Colon (tissue), 2 donors: ENCODE results near the gene OR7A10.
"Not testable (repeated sequence)": the region's sequence is repeated elsewhere in the genome, so short reads cannot be mapped to it uniquely, and the experiment has no call there.

ENCODE experiments used
- FAIRE-seq: peaks from 2 replicates; lab custom pipeline; 2012; peaks lifted over from hg19 to GRCh38; lab: Jason Lieb, UNC
- donor health status: control.
- donor health status: control.

The OR7A10 gene

DNA sequence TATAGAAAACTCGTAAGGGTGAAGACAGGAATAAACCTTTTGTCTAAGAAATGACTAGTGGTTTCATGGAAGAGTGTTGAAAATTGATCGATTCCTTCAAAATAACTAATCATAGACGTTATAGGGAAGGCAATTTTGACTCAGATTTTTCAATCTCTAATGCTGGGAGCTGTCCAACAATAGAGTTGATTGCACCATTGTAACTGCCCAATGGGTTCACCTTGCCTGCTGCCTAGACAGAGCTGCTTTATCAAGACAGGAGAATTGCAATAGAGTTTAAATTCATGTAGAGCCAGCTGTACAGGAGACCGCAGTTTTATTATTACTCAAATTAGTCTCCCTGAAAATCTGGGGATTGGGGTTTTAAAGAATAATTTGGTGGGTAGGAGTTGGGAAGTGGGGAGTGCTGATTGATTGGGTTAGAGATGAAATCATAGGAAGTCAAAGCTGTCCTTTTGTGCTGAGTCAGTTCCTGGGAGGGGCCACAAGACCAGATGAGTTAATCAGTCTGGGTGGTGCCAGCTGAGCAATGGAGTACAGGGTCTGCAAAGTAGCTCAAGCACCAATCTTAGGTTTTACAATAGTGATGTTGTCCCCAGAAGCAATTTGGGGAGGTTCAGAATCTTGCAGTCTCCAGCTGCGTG, 53.5 kb downstream of the OR7A10 start:
- no peak for FAIRE-seq

DNA sequence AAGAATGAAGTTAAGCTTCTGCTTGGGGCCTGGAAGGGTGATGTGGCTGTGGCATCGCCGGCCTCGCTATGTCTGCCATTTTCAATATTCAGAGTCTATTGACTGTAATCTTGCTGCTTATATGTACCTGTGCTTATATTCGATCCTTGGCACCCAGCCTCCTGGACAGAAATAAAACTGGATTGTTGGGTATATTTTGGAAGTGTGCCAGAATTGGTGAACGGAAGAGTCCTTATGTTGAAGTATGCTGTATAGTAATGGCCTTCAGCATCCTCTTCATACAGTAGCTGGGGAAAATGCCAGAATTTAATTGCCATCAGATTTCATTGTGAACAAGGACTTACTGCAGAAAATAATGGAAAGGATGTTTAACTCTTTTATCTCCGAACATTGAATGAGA, 56.5 kb downstream of the OR7A10 start:
- not testable (repeated sequence) for FAIRE-seq
